Mammary epithelial cell (primary cell): ENCODE results near the gene TACC3.

Experiments used
- CTCF ChIP-seq, 2 donors: IDR thresholded peaks in 1 of 2; conservative IDR thresholded peaks in 1 of 2; 2 replicates each; pipeline ENCODE4 v1.5.1; 2011 to 2012; ENCODE audit warnings: inconsistent platforms in 2 of 2, low read length in 2 of 2, mild to moderate bottlenecking in 2 of 2, control low read depth in 1 of 2, low read depth in 1 of 2; ENCODE audit not compliant: insufficient read depth in 1 of 2; ENCODE audit errors: extremely low read depth in 1 of 2
- EZH2 ChIP-seq: IDR thresholded peaks from 2 replicates; pipeline ENCODE4 v1.6.1; 2012; ENCODE audit warnings: low read length, inconsistent platforms, borderline replicate concordance

GRCh38 chr4:1761130-1761689 lies 39.9 kb downstream of the TACC3 start:
- no peak for TF ChIP-seq CTCF (conservative IDR thresholded peaks at IDR 0.05 in 1 of 2, IDR thresholded peaks at IDR 0.05 in 1 of 2; ENCODE audit: extremely low read depth in 1 of 2, insufficient read depth in 1 of 2, low read depth in 1 of 2, low read length in 2 of 2)
- no peak for TF ChIP-seq EZH2
